MCF 10A (cell line): Measurements from ENCODE around the gene PPP1R1C. TPM values are rescaled to one million over a fixed set of nuclear protein-coding genes. Genes with fewer than 3 reads are reported as not detected.

Source experiments
- BruUV-seq: library from RNA; stranded (reverse); fragments of 400-500 nt; replicated peaks from 2 replicates; lab custom pipeline; 2021; lab: Mats Ljungman, UMichigan
- CTCF ChIA-PET: fragments of 300-600 bp; sonication (Branson Sonifier 250); formaldehyde crosslinking; extraction: SDS; loops from one replicate; lab custom pipeline; 2021; ENCODE audit warnings: antibody characterized with exemption, inconsistent platforms; lab: Yijun Ruan, JAX
- POLR2A ChIA-PET: fragments of 300-600, 350-650 bp; sonication (Branson Sonifier 250); formaldehyde crosslinking; extraction: SDS; loops from one replicate; lab custom pipeline; 2020; ENCODE audit warnings: antibody characterized with exemption, inconsistent platforms; lab: Yijun Ruan, JAX
- DNase-seq: peaks from one replicate; pipeline ENCODE4 v3.0.0-alpha.2; 2018; ENCODE audit not compliant: unreplicated experiment
- H3K27ac Mint-ChIP-seq: one replicate; pipeline ENCODE4 v1.8.0; 2022; ENCODE audit warnings: mild to moderate bottlenecking, low read depth, mixed read lengths; ENCODE audit not compliant: unreplicated experiment
- H3K27me3 Mint-ChIP-seq: one replicate; pipeline ENCODE4 v1.8.0; 2022; ENCODE audit warnings: mixed read lengths; ENCODE audit not compliant: insufficient read depth, unreplicated experiment
- H3K36me3 Mint-ChIP-seq: one replicate; pipeline ENCODE4 v1.8.0; 2022; ENCODE audit warnings: mild to moderate bottlenecking, moderate library complexity, mixed read lengths; ENCODE audit not compliant: insufficient read depth, unreplicated experiment
- H3K4me1 Mint-ChIP-seq: one replicate; pipeline ENCODE4 v1.8.0; 2022; ENCODE audit warnings: mixed read lengths; ENCODE audit not compliant: insufficient read depth, unreplicated experiment
- H3K4me3 Mint-ChIP-seq: one replicate; pipeline ENCODE4 v1.8.0; 2022; ENCODE audit warnings: mild to moderate bottlenecking, moderate library complexity, mixed read lengths; ENCODE audit not compliant: unreplicated experiment
- H3K9me3 Mint-ChIP-seq: one replicate; pipeline ENCODE4 v1.8.0; 2022; ENCODE audit warnings: mixed read lengths; ENCODE audit not compliant: unreplicated experiment
- intact Hi-C: fragments of 100-400 bp; cut with micrococcal nuclease; formaldehyde crosslinking; loops from 2 replicates; pipeline ENCODE4 v1.14.1; 2022
- total RNA-seq: library from RNA; stranded (reverse); gene quantifications from 2 replicates; pipeline ENCODE4 v1.2.3, GENCODE V29; 2022
- TF ChIP-seq, protein P1 (sequence below): fragments of 200-600 bp; IDR thresholded peaks from one replicate; pipeline ENCODE4 v1.8.0; 2022; ENCODE audit warnings: antibody characterized with exemption, mild to moderate bottlenecking; ENCODE audit not compliant: unreplicated experiment

The PPP1R1C gene
- total RNA-seq, 1 experiment from 2014 or later = not detected

DNA sequence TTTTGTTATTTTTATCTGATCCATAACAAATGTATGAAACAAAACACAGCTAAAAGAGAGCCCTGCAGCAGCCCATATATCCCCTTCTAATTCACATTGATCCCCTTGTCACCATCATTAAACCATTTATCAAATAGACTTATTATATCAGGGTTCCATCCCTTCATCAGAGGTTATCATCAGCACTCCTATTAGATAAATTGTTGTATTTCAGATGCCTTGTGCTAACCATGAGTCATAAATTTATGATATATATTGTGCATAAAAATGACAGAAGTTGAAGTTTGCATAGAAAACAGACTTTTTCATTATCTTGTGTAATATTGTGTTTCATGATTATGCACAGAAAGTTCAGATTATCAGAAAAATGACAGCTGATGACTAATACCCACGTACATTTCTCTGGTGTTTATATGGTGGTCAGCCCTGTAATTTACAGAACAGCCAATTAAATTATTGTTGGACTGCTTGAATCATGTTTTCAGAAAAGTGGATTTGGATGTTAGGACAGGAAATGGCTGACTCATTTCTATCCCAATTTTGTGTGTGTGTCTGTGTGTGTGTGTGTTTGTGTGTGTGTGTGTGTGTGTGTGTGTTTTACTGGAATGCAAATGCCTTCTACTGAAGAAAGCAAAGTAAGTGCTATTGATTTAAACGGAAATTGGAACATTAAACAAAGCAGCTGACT is 80.9 kb downstream of the PPP1R1C start:
- DNase-seq = peak; percentile 77
- Mint-ChIP-seq H3K36me3 (peaks cover 6% of the 10 kb centered on the region), H3K9me3 (no peaks in the 10 kb centered on the region), H3K4me1 (peaks cover 16% of the 10 kb centered on the region), H3K27me3 (no peaks in the 10 kb centered on the region), H3K4me3 (no peak overlapping the region), H3K27ac (no peak overlapping the region)
- ChIA-PET POLR2A (interaction anchor here (0.8 kb wide), 1 partner anchor 94 kb away, joined by 3 read pairs; no protein-coding TSS in a partner anchor), CTCF (interaction anchor here (0.6 to 2.5 kb wide), 5 partner anchors 11 to 316 kb away, joined by 3 to 9 read pairs (median 4); no protein-coding TSS in a partner anchor)
- no TSS peak for BruUV-seq
- TF ChIP-seq, protein P1, sequence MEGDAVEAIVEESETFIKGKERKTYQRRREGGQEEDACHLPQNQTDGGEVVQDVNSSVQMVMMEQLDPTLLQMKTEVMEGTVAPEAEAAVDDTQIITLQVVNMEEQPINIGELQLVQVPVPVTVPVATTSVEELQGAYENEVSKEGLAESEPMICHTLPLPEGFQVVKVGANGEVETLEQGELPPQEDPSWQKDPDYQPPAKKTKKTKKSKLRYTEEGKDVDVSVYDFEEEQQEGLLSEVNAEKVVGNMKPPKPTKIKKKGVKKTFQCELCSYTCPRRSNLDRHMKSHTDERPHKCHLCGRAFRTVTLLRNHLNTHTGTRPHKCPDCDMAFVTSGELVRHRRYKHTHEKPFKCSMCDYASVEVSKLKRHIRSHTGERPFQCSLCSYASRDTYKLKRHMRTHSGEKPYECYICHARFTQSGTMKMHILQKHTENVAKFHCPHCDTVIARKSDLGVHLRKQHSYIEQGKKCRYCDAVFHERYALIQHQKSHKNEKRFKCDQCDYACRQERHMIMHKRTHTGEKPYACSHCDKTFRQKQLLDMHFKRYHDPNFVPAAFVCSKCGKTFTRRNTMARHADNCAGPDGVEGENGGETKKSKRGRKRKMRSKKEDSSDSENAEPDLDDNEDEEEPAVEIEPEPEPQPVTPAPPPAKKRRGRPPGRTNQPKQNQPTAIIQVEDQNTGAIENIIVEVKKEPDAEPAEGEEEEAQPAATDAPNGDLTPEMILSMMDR = no peak
- intact Hi-C loops = no loop called here

DNA sequence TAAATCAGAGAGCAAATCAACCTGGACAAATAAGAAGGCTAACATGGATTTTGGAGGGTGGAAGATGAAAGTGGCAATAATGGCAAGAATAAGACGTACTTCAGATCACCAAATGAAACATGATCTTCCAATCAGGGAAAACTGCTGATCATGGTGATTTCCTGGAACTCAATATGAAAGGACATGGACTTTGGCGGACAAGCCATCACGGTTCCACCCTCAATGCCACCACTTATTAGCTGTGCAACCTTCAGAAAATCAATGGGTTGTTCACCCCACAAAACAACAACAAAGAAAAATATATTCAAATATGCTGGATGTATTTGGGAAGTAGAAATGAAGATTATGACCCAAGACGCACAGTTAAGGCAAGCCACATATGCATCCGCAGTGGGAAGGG is 81.7 kb downstream of the PPP1R1C start:
- Mint-ChIP-seq H3K27me3 (no peaks in the 10 kb centered on the region), H3K9me3 (no peaks in the 10 kb centered on the region), H3K27ac (no peak overlapping the region), H3K4me1 (peaks cover 16% of the 10 kb centered on the region), H3K4me3 (no peak overlapping the region), H3K36me3 (peaks cover 6% of the 10 kb centered on the region)
- no TSS peak for BruUV-seq
- CTCF ChIA-PET = interaction anchor here (0.6 to 2.5 kb wide), 4 partner anchors 10 to 177 kb away, joined by 3 to 9 read pairs (median 3); no protein-coding TSS in a partner anchor
- POLR2A ChIA-PET = interaction anchor here (0.8 kb wide), 1 partner anchor 95 kb away, joined by 3 read pairs; no protein-coding TSS in a partner anchor
- no peak for DNase-seq
- intact Hi-C loops = no loop called here
- TF ChIP-seq, protein P1 = no peak

DNA sequence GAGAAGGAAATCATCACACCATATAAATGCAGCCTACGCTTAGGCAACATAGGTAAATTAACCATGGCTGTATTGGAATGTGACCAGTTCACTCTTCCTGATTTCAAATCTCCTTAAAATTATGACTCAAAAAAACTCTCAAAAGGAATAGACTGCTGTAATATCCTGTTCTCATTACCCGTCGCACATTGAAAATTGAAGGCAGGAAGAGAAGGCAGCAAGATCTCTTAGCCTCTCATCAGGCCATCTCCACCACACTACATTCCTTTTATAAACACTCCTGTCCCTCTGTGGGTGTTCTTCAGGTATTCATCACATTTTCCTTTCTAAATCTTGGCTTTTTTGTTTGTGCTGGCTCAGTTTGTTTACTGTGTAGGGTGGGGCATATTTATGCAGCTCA is 83.2 kb downstream of the PPP1R1C start:
- no peak overlapping the region for H3K4me3 Mint-ChIP-seq
- H3K9me3 Mint-ChIP-seq = no peaks in the 10 kb centered on the region
- ChIA-PET CTCF (interaction anchor here (0.6 to 2.5 kb wide), 3 partner anchors 9 to 743 kb away, joined by 3 to 9 read pairs (median 3); no protein-coding TSS in a partner anchor), POLR2A (no interaction called here)
- TF ChIP-seq, protein P1 = no peak
- no peak for DNase-seq
- H3K4me1 Mint-ChIP-seq = peaks cover 16% of the 10 kb centered on the region
- H3K27ac Mint-ChIP-seq = no peak overlapping the region
- H3K36me3 Mint-ChIP-seq = peaks cover 6% of the 10 kb centered on the region
- BruUV-seq = no TSS peak
- no peaks in the 10 kb centered on the region for H3K27me3 Mint-ChIP-seq
- intact Hi-C loops = no loop called here

DNA sequence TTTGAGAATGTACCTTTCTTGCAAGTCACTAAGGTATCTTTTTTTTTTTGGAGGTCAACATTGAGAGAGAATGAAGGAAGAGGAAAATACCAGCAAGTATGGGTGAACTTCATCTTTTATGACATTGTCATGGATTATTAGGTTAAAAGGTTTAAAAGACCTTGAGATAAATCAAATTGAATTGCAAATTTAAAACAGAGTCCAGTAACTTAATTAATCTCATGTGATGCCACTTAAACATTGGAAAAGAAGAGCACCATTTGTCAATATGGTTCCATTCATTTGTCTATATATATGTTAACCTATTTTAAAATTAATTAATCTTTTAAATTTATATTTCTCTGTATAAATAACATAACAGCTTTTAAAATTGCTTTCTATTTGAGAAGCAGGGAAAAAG is 83.8 kb downstream of the PPP1R1C start:
- peaks cover 16% of the 10 kb centered on the region for H3K4me1 Mint-ChIP-seq
- H3K27me3 Mint-ChIP-seq = no peaks in the 10 kb centered on the region
- intact Hi-C loops = no loop called here

More for the DNA sequence above, 83.8 kb downstream of the PPP1R1C start:
- TF ChIP-seq, protein P1 = no peak
- Mint-ChIP-seq H3K9me3 (no peaks in the 10 kb centered on the region), H3K4me3 (no peak overlapping the region), H3K27ac (no peak overlapping the region), H3K36me3 (peaks cover 6% of the 10 kb centered on the region)
- ChIA-PET CTCF (interaction anchor here (0.6 kb wide), 1 partner anchor 744 kb away, joined by 3 read pairs; no protein-coding TSS in a partner anchor), POLR2A (no interaction called here)
- no peak for DNase-seq
- BruUV-seq = no TSS peak
